ENCODE measurements around the gene ADARB2.
"Not testable (repeated sequence)": the region's sequence is repeated elsewhere in the genome, so short reads cannot be mapped to it uniquely, and the experiment has no call there.

ADARB2 gene

GRCh38 chr10:1267148-1267547 is 470.2 kb downstream of the ADARB2 start:
- intact Hi-C loops (cut with DNase I): no loop called here
- no peak for DNase-seq

GRCh38 chr10:1266033-1266802 is 471.1 kb downstream of the ADARB2 start:
- intact Hi-C loops (cut with DNase I): no loop called here
- peak in 1 of 10 donors; percentile 64 for DNase-seq

GRCh38 chr10:1264001-1264400 is 473.3 kb downstream of the ADARB2 start:
- intact Hi-C loops (cut with DNase I): no loop called here
- no peak for DNase-seq

GRCh38 chr10:1257274-1257673 is 480.1 kb downstream of the ADARB2 start:
- intact Hi-C loops (cut with DNase I): no loop called here
- no peak for DNase-seq

GRCh38 chr10:1256432-1256725 is 480.9 kb downstream of the ADARB2 start:
- no peak for DNase-seq
- intact Hi-C loops (cut with DNase I): no loop called here

- intact Hi-C loops (cut with DNase I): no loop called here
- peak in 1 of 10 donors; percentile 75 for DNase-seq
Measured at GRCh38 chr10:1255600-1256431, 481.5 kb downstream of the ADARB2 start.

- DNase-seq: peak in 2 of 10 donors; percentile 62 to 91
- intact Hi-C loops (cut with DNase I): no loop called here
Measured at GRCh38 chr10:1255118-1255517, 482.2 kb downstream of the ADARB2 start.

- intact Hi-C loops (cut with DNase I): no loop called here
- peak in 1 of 10 donors; percentile 57 for DNase-seq
Measured at GRCh38 chr10:1253523-1254353, 483.6 kb downstream of the ADARB2 start.

- intact Hi-C loops (cut with DNase I): no loop called here
Measured at GRCh38 chr10:1251769-1252168, 485.6 kb downstream of the ADARB2 start.

GRCh38 chr10:1249142-1249920 is 488.0 kb downstream of the ADARB2 start:
- DNase-seq: no peak
- intact Hi-C loops (cut with DNase I): no loop called here

More at GRCh38 chr10:1251769-1252168, 485.6 kb downstream of the ADARB2 start:
- DNase-seq: no peak

GRCh38 chr10:1248262-1248630 is 489.1 kb downstream of the ADARB2 start:
- DNase-seq: peak in 1 of 10 donors; percentile 67
- intact Hi-C loops (cut with DNase I): not testable (repeated sequence)

- intact Hi-C loops (cut with DNase I): no loop called here
- DNase-seq: peak in 1 of 10 donors; percentile 29
Measured at GRCh38 chr10:1247598-1248261, 489.6 kb downstream of the ADARB2 start.

GRCh38 chr10:1244493-1244892 is 492.8 kb downstream of the ADARB2 start:
- peak in 2 of 10 donors; percentile 48 to 71 for DNase-seq
- intact Hi-C loops (cut with DNase I): no loop called here

- peak in 3 of 10 donors; percentile 51 to 90 (median 64) for DNase-seq
- intact Hi-C loops (cut with DNase I): no loop called here
Measured at GRCh38 chr10:1243486-1244234, 493.7 kb downstream of the ADARB2 start.

- DNase-seq: peak in 2 of 10 donors; percentile 66 to 80
- intact Hi-C loops (cut with DNase I): no loop called here
Measured at GRCh38 chr10:1242975-1243374, 494.4 kb downstream of the ADARB2 start.

- intact Hi-C loops (cut with DNase I): no loop called here
- DNase-seq: peak in 2 of 10 donors; percentile 66 to 77
Measured at GRCh38 chr10:1241973-1242935, 495.1 kb downstream of the ADARB2 start.

- DNase-seq: peak in 2 of 10 donors; percentile 67 to 68
- intact Hi-C loops (cut with DNase I): no loop called here
Measured at GRCh38 chr10:1241322-1241890, 495.9 kb downstream of the ADARB2 start.

All from posterior cingulate gyrus (tissue), 11 donors.